ENCODE data around the gene IRF2BPL.

DNA sequence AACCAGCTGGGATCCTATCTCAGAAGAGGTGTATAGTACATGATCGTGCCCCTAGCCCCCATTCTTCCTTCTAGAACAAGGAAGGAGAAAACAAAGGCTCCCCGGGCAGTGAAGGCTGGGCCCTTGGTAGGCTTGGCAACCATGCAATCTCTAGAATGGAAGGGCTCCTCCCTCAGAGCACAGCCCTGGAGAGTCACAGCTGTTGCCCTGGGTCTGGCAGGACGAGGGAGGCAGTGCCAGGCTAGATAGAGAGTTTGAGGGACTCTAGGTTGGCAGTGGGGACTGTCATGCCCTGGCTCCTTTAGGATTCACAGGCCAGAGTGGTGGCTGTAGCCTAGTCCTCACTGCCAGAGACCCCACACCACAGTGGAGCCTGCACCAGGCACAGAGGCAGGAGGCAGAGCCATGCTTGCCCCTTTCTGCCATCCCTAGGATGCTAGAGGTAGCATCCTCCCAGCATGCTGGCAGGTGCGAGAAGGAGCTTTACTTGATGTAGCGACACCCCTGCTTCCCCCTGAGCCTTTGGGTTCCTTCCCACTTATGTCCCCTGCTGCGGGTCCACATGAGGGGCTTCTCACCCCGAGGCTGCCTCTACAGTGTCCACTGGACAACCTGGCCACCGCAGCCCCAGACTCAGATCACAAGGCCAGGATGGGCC is 36.1 kb upstream of the IRF2BPL start:
- TF ChIP-seq CTCF (conservative IDR thresholded peaks at IDR 0.05), result no peak
- no peak for TF ChIP-seq ZFX (IDR thresholded peaks at IDR 0.05)

Data from C4-2B (cell line).